Stimulated activated CD8-positive, alpha-beta memory T cell treated with anti-CD3 and anti-CD28 coated beads, Interleukin-4, amount 100 ng/mL, for 24 hours (primary cell): ENCODE data around the gene AXDND1.
"Not testable (repeated sequence)": the region's sequence is repeated elsewhere in the genome, so short reads cannot be mapped to it uniquely, and the experiment has no call there.

Experiments used
- DNase-seq: peaks from one replicate; pipeline ENCODE4 v3.0.0-alpha.2; 2020; ENCODE audit warnings: low read depth

Gene AXDND1

DNA sequence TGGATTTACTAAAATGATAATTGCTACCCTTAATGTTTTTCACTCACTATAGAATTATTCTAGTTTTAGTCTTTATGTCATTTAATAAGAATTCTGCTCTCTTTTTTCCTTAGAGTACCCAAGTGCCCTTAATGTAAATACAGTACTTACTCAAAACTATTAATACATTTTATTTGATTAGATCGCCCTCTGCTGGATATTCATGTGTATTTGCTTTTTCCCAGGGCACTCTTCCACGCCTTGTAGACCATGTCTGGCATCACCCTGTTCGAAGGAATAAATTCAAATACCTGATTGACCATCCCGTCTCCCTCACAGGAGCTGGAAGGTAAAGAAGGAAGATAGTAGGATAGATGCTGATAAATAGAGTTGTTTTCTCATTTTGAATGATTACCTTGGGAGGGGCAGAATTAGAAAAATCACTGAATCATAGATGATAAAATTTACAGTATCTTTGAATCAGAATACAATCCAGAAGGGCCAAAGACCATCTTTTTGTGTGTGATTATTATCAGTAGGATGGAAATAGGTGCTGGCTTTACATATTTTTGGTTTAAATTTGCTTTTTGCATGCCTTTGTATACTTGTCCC, 4.1 kb downstream of the AXDND1 start:
- DNase-seq, result no peak

DNA sequence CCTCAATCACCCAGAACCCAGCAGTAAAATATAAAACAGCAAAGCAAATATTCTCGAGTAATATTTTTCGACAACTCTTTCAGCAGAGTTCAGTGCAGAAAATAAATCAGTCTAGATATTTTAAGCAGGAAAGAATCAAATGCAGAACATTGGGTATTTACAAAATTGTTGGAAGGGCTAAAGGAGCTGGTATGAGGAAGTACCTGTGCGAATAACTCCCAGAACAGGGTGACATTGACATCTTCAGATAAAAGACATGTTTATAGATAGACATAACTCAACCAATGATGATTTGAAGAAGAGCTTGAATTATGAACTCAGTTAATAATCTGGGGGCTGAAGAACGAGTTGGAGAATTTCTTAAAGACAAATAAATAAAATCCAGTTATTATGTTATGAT, 6.4 kb downstream of the AXDND1 start:
- DNase-seq, result no peak

DNA sequence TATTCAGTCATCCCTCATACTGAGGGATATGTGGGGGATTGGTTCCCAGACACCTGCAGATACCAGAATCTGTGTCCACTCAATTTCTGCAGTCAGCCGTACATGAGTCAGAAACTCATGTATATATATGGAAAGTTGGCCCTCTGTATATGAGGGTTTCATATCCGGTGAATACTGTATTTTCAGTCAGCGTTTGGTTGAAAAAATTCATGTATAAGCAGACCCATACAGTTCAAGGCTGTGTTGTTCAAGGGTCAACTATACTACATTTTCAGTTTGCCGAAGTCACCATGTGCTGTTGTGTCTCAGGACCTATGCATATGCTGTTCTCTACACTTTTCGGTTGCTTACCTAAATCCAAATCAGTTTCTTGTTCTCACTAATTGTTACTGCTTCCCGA, 10.5 kb downstream of the AXDND1 start:
- no peak for DNase-seq

DNA sequence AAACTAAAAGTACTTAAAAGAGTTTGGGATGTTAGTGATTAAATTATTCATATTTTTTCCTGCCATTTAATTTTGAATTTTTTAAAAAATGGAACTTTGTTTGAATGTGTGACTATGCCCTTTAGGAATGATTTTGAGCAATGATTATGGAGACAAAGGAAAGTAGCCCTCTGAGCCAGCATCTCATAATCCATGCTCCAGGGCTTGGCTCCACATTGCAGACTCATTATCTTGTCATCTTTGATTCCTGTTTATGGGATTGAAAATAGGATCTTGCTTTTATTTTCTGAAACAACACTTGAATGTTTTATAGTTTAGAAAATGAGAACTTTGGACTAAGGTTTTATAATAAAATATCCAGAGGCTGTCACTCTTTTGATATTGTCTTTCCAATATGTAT, 14.5 kb downstream of the AXDND1 start:
- no peak for DNase-seq

DNA sequence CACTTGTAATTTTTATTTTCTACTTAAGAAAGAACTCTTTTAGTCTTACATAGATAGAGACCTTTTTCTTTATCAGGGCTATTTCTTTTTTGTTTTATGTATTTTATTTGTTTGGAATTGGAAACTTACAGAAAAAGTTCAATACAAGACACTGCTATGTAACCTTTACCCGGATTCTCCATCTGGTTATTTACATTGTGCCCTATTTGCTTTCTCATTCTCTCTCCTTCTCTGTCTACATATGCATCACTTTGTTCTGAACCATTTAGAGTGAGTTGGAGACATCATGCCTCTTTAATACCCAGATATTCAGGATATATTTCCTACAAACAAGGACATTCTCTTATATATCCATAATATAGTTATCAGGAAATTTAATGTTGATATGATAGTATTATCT, 18.3 kb downstream of the AXDND1 start:
- DNase-seq, result no peak

DNA sequence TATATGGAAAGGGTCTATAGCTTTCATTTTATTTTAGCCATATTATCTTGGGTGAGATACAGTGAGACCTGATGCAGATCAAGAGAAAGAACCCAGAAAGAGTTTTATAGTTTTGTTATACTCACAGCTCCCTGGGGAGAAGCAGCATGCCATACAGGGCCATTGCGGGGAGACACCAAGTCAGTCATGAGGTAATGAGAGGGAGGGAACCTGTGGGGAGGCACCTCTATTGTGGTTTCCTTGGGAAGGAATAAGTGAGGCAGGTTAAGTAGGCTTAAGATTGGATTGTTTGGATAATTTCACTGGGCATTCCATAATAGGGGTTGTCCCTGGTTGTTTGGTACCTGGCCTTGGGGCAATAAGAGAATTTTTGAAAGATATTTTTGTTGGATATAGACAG, 19.7 kb downstream of the AXDND1 start:
- no peak for DNase-seq

DNA sequence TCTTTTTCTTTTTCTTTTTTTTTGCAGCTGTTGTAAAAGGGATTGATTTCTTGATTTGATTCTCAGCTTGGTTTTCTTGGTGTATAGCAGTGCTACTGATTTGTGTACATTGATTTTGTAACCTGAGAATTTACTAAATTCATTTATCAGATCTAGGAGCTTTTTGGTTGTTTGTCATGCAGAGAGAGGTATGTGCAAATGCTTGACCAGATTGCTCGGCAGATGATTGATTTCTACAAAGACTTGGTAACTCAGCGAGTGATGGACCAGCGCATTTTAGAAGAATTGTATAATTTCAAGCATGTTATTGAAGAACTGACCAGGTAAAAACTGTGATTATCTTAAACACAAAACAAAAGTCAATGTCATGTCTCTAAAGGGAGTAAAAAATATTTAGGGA, 27.9 kb downstream of the AXDND1 start:
- DNase-seq, result no peak

DNA sequence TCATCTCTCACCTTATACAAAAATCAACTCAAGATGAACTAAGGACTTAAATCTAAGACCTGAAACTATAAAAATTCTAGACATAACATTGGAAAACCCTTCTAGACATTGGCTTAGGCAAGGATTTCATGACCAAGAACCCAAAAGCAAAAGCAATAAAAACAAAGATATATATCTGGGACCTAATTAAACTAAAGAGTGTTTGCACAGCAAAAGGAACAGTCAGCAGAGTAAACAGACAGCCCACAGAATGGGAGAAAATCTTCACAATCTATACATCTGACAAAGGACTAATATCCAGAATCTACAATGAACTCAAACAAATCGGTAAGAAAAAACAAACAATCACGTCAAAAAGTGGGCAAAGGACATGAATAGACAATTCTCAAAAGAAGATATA, 33.6 kb downstream of the AXDND1 start:
- DNase-seq, result not testable (repeated sequence)

DNA sequence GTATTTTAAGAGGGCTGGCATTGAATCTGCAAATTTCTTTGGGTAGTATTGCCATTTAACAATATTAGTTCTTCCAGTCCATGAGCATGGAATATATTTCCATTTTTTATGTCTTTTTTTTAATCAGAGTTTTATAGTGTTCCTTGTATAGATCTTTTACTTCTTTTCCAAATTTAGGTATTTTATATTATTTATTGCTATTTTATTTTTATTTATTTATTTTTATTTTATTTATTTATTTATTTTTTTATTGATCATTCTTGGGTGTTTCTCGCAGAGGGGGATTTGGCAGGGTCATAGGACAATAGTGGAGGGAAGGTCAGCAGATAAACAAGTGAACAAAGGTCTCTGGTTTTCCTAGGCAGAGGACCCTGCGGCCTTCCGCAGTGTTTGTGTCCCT, 52.0 kb downstream of the AXDND1 start:
- DNase-seq, result not testable (repeated sequence)

DNA sequence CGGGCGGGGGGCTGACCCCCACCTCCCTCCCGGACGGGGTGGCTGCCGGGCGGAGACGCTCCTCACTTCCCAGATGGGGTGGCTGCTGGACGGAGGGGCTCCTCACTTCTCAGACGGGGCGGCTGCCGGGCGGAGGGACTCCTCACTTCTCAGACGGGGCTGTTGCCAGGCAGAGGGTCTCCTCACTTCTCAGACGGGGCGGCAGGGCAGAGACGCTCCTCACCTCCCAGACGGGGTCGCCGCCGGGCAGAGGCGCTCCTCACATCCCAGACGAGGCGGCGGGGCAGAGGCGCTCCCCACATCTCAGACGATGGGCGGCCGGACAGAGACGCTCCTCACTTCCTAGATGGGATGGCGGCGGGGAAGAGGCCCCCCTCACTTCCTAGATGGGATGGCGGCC, 52.9 kb downstream of the AXDND1 start:
- DNase-seq, result not testable (repeated sequence)

DNA sequence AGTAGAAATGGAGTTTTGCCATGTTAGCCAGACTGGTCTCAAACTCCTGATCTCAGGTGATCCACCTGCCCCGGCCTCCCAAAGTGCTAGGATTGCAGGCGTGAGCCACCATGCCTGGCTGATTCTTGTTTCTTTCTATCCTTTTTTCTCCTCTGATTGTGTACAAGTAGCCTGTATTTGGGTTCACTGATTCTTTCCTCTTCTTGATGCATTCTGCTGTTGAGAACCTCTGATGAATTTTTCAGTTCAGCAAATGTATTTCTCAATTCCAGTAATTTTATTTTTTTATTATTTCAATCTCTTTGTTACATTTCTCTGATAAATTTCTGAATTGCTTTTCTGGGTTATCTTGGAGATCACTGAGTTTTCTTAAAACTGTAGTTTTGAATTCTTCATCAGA, 58.8 kb downstream of the AXDND1 start:
- no peak for DNase-seq

DNA sequence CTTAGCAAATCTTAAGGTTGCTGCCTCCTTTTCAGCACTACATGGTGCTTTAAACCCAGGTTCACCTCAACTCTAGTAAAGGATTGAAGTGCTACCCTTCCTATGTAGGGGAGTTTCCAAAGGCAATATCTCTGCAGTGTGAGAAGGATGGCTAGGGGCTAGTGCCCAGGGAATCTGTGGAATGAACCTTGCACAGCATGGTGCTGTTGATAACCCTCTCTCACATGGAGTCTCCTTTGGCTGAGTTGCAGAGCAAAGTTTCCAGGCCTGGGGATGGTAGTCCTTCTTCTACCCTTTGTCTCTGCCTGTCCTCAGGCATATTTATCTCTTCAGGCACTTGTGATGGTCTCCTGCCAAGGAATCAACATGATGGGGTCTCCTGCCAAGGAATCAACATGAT, 59.4 kb downstream of the AXDND1 start:
- no peak for DNase-seq

DNA sequence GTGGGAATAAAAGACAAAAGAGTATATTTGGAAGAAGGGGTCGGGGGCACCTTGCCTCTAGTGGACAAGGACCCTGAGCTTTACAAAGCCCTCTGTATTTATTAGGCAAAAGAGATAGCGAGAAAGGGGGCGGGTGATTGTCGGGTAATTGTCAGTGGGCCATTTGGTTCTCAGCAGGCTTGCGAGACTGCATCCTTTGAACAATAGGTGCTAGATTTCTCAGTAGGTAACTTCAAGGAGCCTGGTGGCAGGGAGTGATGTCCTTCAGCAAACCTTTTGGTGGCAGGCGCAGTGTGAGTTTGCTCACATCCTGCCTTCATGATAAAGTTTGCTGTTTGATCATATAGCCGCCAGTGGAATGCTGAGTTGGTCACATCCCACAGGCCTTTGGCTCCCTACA, 71.4 kb downstream of the AXDND1 start:
- no peak for DNase-seq

DNA sequence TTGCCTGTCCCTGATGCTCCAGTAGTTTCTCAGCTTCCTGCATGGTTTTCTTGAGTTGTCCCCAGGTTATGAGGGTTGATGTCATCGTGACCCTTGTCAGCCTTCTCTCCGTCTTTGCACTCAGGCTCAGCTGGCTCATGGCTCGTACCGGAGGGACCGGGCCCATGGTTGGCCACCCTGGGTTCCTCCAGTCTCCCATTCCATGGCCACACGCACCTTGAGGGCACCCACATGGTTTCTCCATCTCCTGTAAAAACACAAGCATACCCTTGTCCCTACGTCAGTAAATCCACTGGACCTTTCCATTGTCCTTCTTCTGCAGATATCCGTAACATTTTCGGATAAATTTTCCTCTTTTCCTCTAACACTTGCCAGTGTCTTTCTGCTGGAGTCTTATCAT, 73.9 kb downstream of the AXDND1 start:
- not testable (repeated sequence) for DNase-seq

DNA sequence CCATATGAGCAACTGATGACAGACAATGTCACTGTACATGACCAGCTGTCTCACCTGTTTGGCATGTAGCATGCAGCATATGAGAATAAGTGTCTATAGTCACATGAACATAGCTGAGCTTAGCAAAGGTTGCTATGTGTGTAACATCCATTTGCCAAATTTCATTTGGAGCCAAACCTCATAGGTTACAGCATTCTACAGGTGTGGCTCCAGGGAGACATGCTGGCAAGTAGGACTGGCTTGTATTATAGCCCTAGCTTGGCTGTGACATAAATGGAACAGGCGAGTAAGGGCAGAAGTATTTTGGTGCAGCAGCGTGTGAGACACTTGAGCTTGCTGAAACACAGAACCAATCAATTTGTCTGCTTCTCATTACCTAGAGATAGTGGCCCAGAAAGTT, 74.5 kb downstream of the AXDND1 start:
- DNase-seq, result not testable (repeated sequence)

DNA sequence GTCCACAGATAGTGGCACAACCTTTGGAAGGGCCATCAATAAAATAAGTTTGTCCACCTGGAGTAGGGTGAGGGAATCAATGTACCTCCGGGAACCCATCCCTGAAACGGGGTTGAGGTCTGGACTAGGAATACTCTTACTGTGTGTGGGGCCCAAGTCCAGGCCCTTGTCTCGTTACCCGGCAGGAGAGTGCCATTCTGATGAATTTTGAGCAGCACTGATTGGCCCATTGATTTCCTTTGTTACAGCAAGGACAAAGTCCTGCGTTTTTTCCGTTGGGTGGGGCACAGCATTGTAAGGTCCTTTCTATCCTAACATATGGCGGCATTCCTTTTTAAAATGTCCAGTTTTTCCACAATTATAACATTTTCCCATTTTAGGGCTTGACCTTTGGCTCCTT, 75.2 kb downstream of the AXDND1 start:
- DNase-seq, result no peak

DNA sequence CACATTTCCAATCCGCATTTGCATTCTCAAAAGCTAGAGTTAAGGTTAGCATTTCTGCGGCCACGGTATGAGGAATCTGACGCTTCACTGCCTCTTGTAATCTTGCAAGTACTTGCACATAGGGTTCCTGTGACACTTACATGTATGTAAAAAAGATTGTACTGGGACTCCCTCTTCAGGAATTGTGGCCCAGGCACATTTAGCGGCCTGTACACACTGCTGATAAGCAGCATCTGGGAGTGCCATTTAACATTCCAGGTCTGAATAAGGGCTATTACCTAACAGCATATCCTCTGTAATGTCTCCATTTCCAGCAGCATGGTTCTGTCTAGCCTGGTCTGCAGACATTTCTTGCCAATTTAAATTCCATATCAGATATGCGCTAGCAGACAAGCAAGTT, 75.7 kb downstream of the AXDND1 start:
- DNase-seq, result no peak

DNA sequence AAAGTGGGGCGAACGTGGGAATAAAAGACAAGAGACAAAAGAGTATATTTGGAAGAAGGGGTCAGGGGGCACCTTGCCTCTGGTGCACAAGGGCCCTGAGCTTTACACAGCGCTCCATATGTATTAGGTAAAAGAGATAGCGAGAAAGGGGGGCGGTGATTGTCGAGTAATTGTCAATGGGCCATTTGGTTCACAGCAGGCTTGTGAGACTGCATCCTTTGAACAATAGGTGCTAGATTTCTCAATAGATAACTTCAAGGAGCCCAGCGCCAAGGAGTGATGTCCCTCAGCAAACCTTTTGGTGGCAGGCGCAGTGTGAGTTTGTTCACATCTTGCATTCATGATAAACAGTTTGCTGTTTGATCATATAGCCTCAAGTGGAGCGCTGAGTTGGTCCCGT, 77.1 kb downstream of the AXDND1 start:
- not testable (repeated sequence) for DNase-seq

DNA sequence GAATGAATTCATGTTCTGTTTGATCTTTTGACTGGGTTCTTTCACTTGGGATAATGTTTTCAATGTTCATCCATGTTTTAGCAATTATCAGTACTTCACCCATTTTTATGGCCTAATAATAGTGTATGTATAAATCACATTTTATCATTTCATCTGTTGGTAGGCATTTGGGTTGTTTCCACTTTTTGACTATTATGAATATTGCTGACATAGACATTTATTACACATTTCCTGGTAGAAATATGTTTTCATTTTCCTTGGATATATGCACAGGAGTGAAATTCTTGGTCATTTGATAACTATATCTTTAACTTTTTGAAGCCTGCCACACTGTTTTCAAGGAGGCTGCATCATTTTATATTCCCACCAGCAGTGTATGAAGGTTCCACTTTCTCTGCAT, 79.8 kb downstream of the AXDND1 start:
- no peak for DNase-seq

DNA sequence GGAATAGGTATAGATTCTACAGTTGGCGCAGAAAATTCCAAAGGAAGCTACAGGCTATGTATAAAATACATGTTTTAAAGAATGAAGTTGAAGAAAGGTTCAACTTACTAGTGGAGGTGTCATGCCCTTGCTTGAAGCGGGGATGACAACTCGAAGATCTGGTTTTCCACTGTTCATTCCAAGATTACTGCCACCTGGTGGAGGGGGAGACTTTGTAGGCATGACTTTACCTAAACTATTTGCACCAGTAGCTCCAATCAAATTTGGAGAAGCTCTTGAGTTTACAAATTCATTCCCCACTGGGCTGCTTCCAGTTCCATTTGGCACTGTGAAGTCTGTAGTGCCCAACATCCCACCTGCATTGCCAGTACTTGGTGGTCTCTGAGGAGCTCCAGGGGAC, 81.7 kb downstream of the AXDND1 start:
- DNase-seq, result no peak

DNA sequence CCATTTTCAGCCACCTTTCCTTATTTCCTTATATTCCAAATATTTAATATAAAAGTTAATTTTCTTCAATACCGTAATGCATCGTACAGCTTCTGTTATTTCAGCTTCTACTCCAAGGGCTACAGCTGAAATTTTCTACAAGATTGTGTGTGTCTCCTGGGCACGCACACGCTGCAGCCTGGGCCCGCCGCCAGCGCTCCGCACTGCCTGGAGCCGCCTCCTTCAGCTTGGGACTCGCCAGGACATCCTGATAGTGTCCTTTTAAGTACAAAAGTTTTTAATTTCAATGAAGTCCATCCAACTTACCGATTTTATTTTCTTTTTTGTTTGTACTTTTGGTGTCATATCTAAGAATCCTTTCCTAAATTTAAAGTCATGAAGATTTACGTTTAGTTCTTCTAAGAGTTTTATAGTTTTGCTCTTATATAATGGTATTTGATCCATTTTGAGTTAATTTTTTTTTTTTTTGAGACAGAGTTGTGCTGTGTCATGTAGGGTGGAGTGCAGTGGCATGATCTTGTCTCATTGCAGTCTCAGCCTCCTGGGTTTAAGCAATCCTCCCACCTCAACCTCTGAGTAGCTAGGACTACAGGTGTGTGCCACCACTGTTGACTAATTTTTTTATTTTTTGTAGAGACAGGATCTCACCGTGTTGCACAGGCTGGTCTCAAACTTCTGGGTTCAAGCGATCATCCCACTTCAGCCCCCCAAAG, 82.8 kb downstream of the AXDND1 start:
- no peak for DNase-seq

DNA sequence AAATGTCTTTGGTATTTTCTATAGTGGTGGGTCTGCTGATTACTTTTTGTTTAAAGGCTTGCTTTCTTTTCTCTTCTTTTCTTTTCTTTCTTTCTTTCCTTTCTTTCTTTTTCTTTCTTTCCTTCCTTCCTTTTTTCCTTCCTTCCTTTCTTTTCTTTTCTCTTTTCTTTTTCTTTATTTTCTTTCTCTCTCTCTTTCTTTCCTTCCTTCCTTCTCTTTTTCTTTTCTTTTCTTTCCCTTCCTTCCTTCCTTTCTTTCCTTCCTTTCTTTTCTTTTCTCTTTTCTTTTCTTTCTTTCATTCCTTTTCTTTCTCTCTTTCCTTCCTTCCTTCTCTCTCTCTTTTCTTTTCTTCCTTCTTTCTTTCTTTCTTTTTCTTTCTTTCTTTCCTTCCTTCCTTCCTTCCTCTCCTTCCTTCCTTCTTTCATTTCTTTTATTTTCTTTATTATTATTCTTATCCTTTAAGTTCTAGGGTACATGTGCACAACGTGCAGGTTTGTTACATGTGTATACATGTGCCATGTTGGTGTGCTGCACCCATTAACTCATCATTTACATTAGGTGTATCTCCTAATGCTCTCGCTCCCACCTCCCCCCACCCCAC, 93.9 kb downstream of the AXDND1 start:
- not testable (repeated sequence) for DNase-seq

DNA sequence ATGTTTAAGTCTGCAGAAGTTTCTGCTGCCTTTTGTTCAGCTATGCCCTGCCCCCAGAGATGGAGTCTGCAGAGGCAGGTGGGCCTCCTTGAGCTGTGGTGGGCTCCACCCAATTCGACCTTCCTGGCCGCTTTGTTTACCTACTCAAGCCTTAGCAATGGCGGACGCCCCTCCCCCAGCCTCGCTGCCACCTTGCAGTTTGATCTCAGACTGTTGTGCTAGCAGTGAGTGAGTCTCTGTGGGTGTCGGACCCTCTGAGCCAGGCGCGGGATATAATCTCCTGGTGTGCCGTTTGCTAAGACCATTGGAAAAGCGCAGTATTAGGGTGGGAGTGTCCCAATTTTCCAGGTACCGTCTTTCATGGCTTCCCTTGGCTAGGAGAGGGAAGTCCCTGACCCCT, 99.9 kb downstream of the AXDND1 start:
- not testable (repeated sequence) for DNase-seq

DNA sequence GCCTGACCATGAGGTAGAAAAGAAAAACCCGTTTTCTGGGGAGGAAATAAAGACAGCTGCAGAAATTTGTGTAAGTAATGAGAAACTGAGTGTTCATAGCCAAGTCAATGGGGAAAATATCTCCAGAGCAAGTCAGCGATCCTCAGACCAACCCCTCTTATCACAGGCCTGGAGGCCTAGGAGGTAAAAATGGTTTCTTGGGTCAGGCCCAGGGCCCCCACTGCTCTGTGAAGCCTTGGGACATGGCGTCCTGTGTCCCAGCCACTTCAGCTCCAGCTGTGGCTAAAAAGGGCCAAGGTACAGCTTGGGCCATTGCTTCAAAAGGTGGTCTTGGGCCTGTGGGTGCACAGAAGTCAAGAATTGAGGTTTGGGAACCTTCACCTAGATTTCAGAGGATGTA, 108.9 kb downstream of the AXDND1 start:
- no peak for DNase-seq
